DND-41 (cell line): ENCODE data around the gene PGM5.
"Not testable (repeated sequence)": the region's sequence is repeated elsewhere in the genome, so short reads cannot be mapped to it uniquely, and the experiment has no call there.

ENCODE experiments used
- ATAC-seq: fragments of 200-7000 bp; cut with Tn5 transposase; 3 replicates; pipeline ENCODE4 v1.9.1; 2021; ENCODE audit warnings: low read depth; ENCODE audit not compliant: insufficient read depth
- DNase-seq: peaks from one replicate; pipeline ENCODE4 v3.0.0-alpha.2; 2020
- H2AFZ ChIP-seq: 2 replicates; pipeline ENCODE4 v1.6.0; 2012; ENCODE audit warnings: low read depth, low read length
- H3K27ac ChIP-seq: 2 replicates; pipeline ENCODE4 v1.5.1; 2012; ENCODE audit warnings: low read length, inconsistent platforms
- H3K27me3 ChIP-seq: fragments of 200-600 bp; sonication (generic); 2 replicates; pipeline ENCODE4 v1.6.0; 2012; ENCODE audit warnings: low read length, mild to moderate bottlenecking, inconsistent platforms; ENCODE audit not compliant: insufficient read depth, poor library complexity
- H3K36me3 ChIP-seq: 2 replicates; pipeline ENCODE4 v1.5.1; 2012; ENCODE audit warnings: low read length, inconsistent platforms; ENCODE audit not compliant: insufficient read depth
- H3K4me1 ChIP-seq: 2 replicates; pipeline ENCODE4 v1.5.1; 2012; ENCODE audit warnings: mild to moderate bottlenecking, low read length; ENCODE audit not compliant: insufficient read depth
- H3K4me2 ChIP-seq: 2 replicates; pipeline ENCODE4 v1.6.0; 2012; ENCODE audit warnings: mild to moderate bottlenecking, moderate library complexity, low read length, inconsistent platforms; ENCODE audit not compliant: insufficient read depth
- H3K4me3 ChIP-seq, 2 experiments: fragments of 200-600 bp in 1 of 2; shearing (Covaris generic) in 1 of 2; 2 replicates each; pipeline ENCODE4 v1.5.1; 2012 to 2016; ENCODE audit warnings: inconsistent platforms in 2 of 2, low read length in 2 of 2, mild to moderate bottlenecking in 2 of 2, low read depth in 1 of 2, moderate library complexity in 1 of 2
- H3K79me2 ChIP-seq: 2 replicates; pipeline ENCODE4 v1.6.0; 2012; ENCODE audit warnings: low read length, inconsistent platforms; ENCODE audit not compliant: insufficient read depth
- H3K9ac ChIP-seq: 2 replicates; pipeline ENCODE4 v1.6.0; 2012; ENCODE audit warnings: low read depth, mild to moderate bottlenecking, inconsistent platforms, low read length, moderate library complexity
- H3K9me3 ChIP-seq: 2 replicates; pipeline ENCODE4 v1.5.1; 2012; ENCODE audit warnings: low read length, moderate library complexity, mild to moderate bottlenecking, inconsistent platforms; ENCODE audit not compliant: insufficient read depth, severe bottlenecking
- H4K20me1 ChIP-seq: 2 replicates; pipeline ENCODE4 v1.6.0; 2012; ENCODE audit warnings: low read length; ENCODE audit not compliant: insufficient read depth
- CTCF ChIP-seq: IDR thresholded peaks from 2 replicates; pipeline ENCODE4 v1.5.1; 2012; ENCODE audit warnings: borderline replicate concordance, low read length, moderate library complexity, mild to moderate bottlenecking; ENCODE audit not compliant: poor library complexity, severe bottlenecking; ENCODE audit errors: extremely low read depth
- EZH2 ChIP-seq: IDR thresholded peaks from 3 replicates; pipeline ENCODE4 v1.6.1; 2012; ENCODE audit warnings: borderline replicate concordance, low read depth, mild to moderate bottlenecking, moderate library complexity, low read length, inconsistent platforms; ENCODE audit not compliant: severe bottlenecking

PGM5 gene

GRCh38 chr9:68415065-68415464 is 58.7 kb downstream of the PGM5 start:
- H2AFZ ChIP-seq, DNase-seq, H3K79me2 ChIP-seq, H3K27ac ChIP-seq, H3K4me1 ChIP-seq, H3K36me3 ChIP-seq, H3K9me3 ChIP-seq, ATAC-seq, H3K9ac ChIP-seq, H3K27me3 ChIP-seq, H3K4me2 ChIP-seq, H4K20me1 ChIP-seq, H3K4me3 ChIP-seq: not testable (repeated sequence)

- ATAC-seq, result no peak
- DNase-seq, result peak; percentile 5
- no peak overlapping the region for H2AFZ ChIP-seq
- H3K27me3 ChIP-seq, result peaks cover 3% of the 10 kb centered on the region
- no peaks in the 10 kb centered on the region for H3K9me3 ChIP-seq
- H3K79me2 ChIP-seq, result no peaks in the 10 kb centered on the region
- H3K4me2 ChIP-seq, result no peak overlapping the region
- TF ChIP-seq CTCF (peak; percentile 28), EZH2 (no peak)
- H4K20me1 ChIP-seq, result no peaks in the 10 kb centered on the region
- H3K4me3 ChIP-seq, result no peak overlapping the region
- no peak overlapping the region for H3K9ac ChIP-seq
- H3K4me1 ChIP-seq, result no peaks in the 10 kb centered on the region
- no peaks in the 10 kb centered on the region for H3K36me3 ChIP-seq
- H3K27ac ChIP-seq, result no peak overlapping the region
These were observed 60.6 kb downstream of the PGM5 start for GRCh38 chr9:68416936-68417564.

- H3K4me3 ChIP-seq, result no peak overlapping the region
- no peak for TF ChIP-seq CTCF
- no peak for ATAC-seq
- H3K79me2 ChIP-seq, result no peaks in the 10 kb centered on the region
- no peaks in the 10 kb centered on the region for H3K36me3 ChIP-seq
- H3K27me3 ChIP-seq, result peaks cover 3% of the 10 kb centered on the region
- no peaks in the 10 kb centered on the region for H3K4me1 ChIP-seq
- H3K27ac ChIP-seq, result no peak overlapping the region
- no peaks in the 10 kb centered on the region for H4K20me1 ChIP-seq
- no peak overlapping the region for H3K9ac ChIP-seq
- H3K9me3 ChIP-seq, result no peaks in the 10 kb centered on the region
- H3K4me2 ChIP-seq, result no peak overlapping the region
- DNase-seq, result no peak
- H2AFZ ChIP-seq, result no peak overlapping the region
These were observed 61.4 kb downstream of the PGM5 start for GRCh38 chr9:68417762-68418161.

GRCh38 chr9:68418259-68418845 is 61.9 kb downstream of the PGM5 start:
- no peak overlapping the region for H3K4me3 ChIP-seq
- no peaks in the 10 kb centered on the region for H3K36me3 ChIP-seq
- ATAC-seq, result no peak
- H3K9ac ChIP-seq, result no peak overlapping the region
- H3K79me2 ChIP-seq, result no peaks in the 10 kb centered on the region
- no peak overlapping the region for H2AFZ ChIP-seq
- DNase-seq, result no peak
- H3K27ac ChIP-seq, result no peak overlapping the region
- peaks cover 3% of the 10 kb centered on the region for H3K27me3 ChIP-seq
- no peaks in the 10 kb centered on the region for H3K9me3 ChIP-seq
- TF ChIP-seq EZH2, result no peak
- no peak overlapping the region for H3K4me2 ChIP-seq
- no peaks in the 10 kb centered on the region for H4K20me1 ChIP-seq
- H3K4me1 ChIP-seq, result no peaks in the 10 kb centered on the region
